Omental fat pad (tissue), 4 donors: Measurements from ENCODE around the gene CHL1. TPM values are rescaled to one million over a fixed set of nuclear protein-coding genes. Genes with fewer than 3 reads are reported as not detected.
A peak's percentile ranks its signal among the peaks of the same experiment; 100 is the strongest.

ENCODE experiments used
- ATAC-seq: fragments of 150-250 bp; one replicate; pipeline ENCODE4 v1.9.1; 2016; ENCODE audit warnings: mild to moderate bottlenecking, moderate library complexity; ENCODE audit not compliant: low FRiP score
- DNase-seq: peaks from one replicate; pipeline ENCODE4 v3.0.0-alpha.2; 2019; ENCODE audit warnings: low spot score
- total RNA-seq, 4 donors: library from RNA; depleted of rRNA; stranded (reverse); fragments of >200 nt; gene quantifications; one replicate each; pipeline ENCODE4 v1.1.0, GENCODE V29; 2016
- TF ChIP-seq, protein P1 (sequence below), 3 donors: fragments of 450-650 bp; IDR thresholded peaks; one replicate each; pipeline ENCODE4 v1.5.1; 2016 to 2017; ENCODE audit warnings: antibody characterized with exemption in 3 of 3, mild to moderate bottlenecking in 3 of 3, moderate library complexity in 2 of 3

Gene CHL1
- total RNA-seq, 4 donors from 2014 or later = 18.7 to 64.2 (median 42.1) TPM

DNA sequence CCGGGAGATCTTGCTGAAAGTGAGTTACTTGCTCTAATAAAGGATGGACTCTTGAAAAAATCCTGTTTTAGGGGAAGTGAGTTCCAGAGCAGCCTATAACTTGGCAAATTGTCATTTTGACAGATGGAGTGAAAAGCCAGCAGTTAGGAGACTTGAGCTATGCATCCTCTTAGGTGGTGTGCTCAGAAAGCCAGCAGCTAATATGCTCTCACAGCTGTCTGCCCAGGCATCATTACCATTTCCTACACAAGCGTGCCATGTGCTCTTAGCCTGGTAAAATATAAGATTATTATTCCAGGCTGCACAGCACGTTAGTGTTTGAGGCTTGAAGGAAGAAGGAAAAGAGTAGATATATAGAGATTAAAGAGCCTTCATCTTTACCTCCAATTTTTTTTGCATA lies 151.0 kb downstream of the CHL1 start:
- TF ChIP-seq, protein P1, sequence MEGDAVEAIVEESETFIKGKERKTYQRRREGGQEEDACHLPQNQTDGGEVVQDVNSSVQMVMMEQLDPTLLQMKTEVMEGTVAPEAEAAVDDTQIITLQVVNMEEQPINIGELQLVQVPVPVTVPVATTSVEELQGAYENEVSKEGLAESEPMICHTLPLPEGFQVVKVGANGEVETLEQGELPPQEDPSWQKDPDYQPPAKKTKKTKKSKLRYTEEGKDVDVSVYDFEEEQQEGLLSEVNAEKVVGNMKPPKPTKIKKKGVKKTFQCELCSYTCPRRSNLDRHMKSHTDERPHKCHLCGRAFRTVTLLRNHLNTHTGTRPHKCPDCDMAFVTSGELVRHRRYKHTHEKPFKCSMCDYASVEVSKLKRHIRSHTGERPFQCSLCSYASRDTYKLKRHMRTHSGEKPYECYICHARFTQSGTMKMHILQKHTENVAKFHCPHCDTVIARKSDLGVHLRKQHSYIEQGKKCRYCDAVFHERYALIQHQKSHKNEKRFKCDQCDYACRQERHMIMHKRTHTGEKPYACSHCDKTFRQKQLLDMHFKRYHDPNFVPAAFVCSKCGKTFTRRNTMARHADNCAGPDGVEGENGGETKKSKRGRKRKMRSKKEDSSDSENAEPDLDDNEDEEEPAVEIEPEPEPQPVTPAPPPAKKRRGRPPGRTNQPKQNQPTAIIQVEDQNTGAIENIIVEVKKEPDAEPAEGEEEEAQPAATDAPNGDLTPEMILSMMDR (IDR thresholded peaks at IDR 0.05) = no peak
- ATAC-seq (no peak), DNase-seq (no peak)

DNA sequence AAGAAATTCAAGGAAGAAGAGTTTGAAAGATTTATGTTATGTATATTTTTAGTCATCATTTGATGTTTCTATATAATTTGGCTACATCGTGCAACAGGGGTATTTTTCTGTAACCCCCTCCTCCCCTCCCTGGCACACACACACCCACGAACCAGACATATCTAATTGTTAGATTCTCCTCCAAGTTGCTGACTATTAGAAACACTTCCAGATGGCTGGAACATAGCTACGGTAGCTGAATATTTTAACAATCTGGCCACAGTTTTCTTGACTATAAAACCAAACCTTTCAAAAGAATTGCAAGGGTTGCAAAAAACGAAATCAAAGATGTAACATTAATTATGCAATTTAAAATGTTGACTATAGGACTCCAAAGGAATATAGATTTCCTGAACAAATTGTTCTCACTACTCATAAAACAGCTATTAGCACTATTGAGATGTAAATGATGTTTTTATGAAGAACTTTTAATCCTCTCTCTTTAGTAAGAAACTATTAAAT lies 154.4 kb downstream of the CHL1 start:
- TF ChIP-seq, protein P1 (IDR thresholded peaks at IDR 0.05) = no peak
- ATAC-seq = no peak
- DNase-seq = no peak

DNA sequence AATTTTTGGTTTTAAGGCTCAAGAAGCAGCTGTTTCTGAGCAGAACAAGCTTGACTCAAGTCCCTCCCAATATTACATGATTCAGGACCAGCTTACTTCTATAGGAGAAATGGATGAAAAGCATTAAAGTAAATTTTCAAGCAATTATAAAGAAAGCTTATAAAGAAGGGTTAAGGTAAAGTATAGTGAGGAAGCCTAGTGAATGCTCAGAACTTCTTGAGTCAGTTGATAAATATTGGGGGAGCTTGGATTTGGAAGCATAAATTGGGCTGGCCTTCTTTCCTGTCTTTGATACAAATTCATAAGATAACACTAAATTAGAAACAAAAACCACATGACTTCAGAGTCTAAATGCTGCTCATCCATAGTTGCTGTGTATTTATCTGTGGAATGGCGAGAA lies 156.0 kb downstream of the CHL1 start:
- no peak for DNase-seq
- TF ChIP-seq, protein P1 (IDR thresholded peaks at IDR 0.05) = no peak

DNA sequence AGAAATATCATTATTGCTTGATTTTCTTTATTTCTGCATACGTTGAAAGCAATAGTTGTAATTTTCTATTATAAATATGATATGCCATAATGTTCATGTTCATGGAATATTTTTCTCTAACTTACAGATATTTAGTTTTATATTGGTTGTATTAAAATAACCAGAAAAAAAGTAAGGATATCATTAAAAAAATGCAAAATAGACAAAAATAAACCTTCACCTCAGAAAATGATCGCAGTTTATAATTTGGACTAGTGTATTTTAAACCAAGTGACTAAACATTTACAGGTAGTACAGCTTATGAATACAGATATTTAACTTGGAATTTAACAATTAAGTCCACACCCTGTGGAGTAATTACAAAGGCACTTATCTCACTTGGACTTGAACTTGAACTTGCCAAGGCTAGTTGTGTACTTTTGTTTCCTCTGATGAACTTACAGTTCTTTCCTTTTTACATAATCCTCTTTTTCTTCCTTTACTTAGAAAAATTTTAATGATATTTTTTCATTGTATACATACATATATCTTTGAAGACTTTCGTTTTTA lies 156.7 kb downstream of the CHL1 start:
- TF ChIP-seq, protein P1 (IDR thresholded peaks at IDR 0.05) = no peak
- no peak for DNase-seq
- ATAC-seq = no peak

More for the DNA sequence above, 156.0 kb downstream of the CHL1 start:
- ATAC-seq = no peak

DNA sequence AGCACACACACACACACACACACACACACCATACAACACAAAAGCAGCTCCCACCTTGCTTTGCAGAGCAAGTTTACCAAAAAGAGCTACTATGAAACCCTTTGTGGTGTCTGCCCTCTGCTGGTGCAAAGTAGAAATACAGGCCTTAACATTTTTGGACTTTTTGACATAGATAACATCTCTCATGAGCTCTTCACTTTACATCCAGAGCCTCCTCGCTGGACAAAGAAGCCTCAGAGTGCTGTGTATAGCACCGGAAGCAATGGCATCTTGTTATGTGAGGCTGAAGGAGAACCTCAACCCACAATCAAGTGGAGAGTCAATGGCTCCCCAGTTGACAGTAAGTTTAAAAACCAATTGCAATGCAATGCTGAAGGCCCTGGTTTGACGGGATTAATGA lies 157.9 kb downstream of the CHL1 start:
- no peak for ATAC-seq
- DNase-seq = no peak
- TF ChIP-seq, protein P1 (IDR thresholded peaks at IDR 0.05) = peak in 2 of 3 donors; percentile 18 to 40

DNA sequence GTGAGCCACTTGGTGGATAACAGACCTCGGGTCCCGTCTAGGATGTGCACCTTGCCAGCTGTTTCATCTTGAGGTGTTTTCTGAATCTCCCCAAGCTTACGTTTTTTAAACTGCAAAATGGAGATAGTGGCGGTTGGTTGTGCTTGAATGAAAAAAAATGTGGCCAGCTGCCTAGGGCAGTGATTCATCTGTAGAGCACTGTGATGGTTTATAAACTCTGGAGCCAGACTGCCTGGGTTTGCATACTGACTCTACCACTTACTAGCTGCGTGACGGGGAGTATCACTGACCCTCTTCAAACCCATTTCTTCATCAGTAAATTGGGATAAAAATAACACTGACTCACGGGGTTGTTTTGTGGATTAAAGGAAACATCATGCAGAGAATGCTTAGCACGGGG lies 159.1 kb downstream of the CHL1 start:
- DNase-seq (no peak), ATAC-seq (no peak)
- TF ChIP-seq, protein P1 (IDR thresholded peaks at IDR 0.05) = no peak

DNA sequence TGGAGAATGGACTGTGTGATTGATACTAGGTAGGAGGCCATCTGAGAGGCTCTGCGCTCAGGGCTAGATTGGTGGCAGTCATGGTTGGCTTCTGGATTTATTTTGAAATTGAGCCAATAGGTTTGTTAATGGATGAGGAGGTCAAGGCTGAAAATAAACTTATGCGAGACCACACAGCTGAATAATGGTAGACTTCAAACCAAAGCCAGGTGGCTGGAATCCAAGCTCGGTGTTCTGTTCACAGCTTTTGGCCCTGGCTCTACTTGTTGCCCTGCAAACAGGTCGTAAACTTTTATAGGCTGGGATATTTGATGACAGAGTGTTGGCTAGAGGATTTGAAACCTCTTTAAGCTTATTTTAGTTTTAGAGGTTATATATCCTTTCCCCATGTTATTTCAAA lies 160.4 kb downstream of the CHL1 start:
- TF ChIP-seq, protein P1 (IDR thresholded peaks at IDR 0.05) = no peak
- ATAC-seq (no peak), DNase-seq (no peak)
